GM21723 (cell line): ENCODE results near the gene JAM3.

Experiments
- ATAC-seq: cut with Tn5 transposase; IDR thresholded peaks from one replicate; pipeline ENCODE4 v1.9.1; 2021; ENCODE audit warnings: mild to moderate bottlenecking, moderate library complexity; ENCODE audit not compliant: unreplicated experiment

Gene JAM3

DNA sequence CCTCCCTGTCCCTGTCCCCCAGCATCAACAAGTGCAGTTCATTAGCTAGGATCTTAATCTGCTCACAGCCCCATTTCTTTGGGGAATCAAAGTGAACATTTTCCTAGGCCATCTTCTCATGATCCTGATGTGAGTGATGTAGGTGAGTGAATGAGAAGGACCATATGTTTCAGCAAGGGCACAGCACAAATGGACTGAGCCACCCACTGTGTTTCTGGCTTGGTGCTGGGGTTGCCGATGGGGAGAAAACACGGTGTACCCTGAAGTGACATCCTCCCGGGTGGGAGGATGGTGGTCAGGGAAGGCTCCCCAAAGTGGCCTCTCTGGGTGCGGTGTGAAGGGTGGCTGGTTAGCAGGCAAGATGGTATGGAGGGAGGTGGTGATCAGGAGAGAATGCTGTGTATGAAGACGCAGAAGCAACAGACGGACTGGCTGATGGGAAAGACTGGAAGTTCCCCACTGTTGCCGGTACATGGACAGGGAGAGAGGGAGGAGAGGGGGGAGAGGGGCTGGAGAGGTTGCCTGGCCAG lies 72.2 kb downstream of the JAM3 start:
- ATAC-seq, result no peak

DNA sequence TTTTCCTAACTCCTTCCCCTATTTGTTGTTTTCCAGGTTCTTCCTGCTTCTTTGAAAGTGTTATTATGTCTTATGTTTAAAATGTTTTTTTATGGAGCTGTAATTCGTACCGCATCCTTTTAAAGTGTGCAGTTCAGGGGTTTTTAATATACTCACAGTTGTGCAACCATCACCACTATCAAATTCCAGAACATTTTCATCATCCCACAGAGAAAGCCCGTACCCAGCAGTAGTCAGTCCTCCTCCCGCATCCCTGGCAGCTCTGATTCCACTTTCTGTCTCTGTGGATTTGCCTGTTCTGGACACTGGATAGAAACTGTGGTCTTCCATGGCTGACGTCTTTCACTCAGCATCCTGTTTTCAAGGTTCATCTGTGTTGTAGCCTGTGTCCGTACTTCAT lies 73.7 kb downstream of the JAM3 start:
- ATAC-seq, result no peak

DNA sequence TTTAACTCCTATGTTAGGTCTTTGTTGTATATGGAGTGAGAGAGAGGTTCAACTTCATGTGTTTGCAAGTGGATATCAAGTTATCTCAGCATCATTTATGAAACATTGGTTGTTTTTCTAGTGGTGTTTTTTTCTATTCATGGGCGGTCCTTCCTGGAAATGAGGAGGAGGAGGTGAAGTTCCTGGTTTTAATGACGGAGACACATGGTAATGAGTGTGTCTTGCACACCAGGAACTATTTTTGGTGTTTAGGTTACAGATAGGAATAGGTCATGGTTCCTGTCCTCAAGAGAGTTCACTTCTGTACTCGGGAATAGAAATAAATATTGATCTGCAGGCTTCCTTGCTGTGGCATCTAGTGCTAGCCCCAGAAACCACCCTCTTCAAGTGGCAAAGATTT lies 74.9 kb downstream of the JAM3 start:
- no peak for ATAC-seq

- ATAC-seq, result no peak
Observed at GRCh38 chr11:134144744-134145143, 75.9 kb downstream of the JAM3 start.

DNA sequence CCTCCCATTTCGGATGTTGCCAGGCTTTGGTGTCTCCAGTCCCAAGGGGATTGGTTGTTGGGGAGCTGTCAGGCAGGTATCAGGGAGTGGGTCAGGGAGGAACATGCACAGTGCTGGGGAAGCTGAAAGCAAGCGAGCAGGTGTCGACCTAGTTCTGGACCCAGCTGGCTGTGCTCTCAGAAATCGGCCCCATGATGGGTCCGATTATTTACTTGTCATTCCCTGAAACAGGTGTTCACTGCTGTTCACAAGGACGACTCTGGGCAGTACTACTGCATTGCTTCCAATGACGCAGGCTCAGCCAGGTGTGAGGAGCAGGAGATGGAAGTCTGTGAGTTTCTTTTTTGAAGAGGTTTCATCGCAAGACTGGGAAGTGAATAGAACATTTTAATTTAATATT lies 76.8 kb downstream of the JAM3 start:
- ATAC-seq, result no peak

DNA sequence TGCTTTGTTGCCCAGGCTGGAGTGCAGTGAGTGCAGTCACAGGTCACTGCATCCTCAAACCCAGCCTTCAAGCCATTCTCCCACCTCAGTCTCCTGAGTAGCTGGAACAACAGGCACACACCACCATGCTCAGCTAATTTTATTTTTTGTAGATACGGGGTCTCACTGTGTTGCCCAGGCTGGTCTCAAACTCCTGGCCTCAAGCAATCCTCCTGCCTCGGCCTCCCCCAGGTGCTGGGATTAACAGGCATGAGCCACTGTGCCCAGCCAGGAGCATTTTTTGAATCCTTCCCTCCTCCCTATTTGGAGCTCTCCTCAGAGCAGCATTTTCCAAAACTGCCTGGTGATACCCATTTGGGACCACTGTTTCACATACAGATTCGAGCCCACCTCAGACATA lies 77.7 kb downstream of the JAM3 start:
- ATAC-seq, result no peak

DNA sequence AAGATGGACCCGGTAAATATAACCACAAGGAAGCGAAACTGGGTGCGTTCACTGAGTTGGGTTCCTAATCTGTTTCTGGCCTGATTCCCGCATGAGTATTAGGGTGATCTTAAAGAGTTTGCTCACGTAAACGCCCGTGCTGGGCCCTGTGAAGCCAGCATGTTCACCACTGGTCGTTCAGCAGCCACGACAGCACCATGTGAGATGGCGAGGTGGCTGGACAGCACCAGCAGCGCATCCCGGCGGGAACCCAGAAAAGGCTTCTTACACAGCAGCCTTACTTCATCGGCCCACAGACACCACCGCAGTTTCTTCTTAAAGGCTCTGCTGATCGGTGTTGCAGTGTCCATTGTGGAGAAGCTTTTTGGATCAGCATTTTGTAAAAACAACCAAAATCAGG lies 80.5 kb downstream of the JAM3 start:
- ATAC-seq, result no peak

- ATAC-seq, result no peak
Observed at GRCh38 chr11:134150195-134150903, 81.5 kb downstream of the JAM3 start.

DNA sequence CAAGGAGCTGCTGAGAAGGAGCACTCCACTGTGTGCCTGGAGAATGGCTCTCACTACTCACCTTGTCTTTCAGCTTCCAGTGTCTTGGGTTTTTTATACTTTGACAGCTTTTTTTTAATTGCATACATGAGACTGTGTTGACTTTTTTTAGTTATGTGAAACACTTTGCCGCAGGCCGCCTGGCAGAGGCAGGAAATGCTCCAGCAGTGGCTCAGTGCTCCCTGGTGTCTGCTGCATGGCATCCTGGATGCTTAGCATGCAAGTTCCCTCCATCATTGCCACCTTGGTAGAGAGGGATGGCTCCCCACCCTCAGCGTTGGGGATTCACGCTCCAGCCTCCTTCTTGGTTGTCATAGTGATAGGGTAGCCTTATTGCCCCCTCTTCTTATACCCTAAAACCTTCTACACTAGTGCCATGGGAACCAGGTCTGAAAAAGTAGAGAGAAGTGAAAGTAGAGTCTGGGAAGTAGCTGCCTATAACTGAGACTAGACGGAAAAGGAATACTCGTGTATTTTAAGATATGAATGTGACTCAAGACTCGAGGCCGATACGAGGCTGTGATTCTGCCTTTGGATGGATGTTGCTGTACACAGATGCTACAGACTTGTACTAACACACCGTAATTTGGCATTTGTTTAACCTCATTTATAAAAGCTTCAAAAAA lies 82.3 kb downstream of the JAM3 start:
- no peak for ATAC-seq

GRCh38 chr11:134152696-134153095 lies 83.8 kb downstream of the JAM3 start:
- ATAC-seq, result no peak

DNA sequence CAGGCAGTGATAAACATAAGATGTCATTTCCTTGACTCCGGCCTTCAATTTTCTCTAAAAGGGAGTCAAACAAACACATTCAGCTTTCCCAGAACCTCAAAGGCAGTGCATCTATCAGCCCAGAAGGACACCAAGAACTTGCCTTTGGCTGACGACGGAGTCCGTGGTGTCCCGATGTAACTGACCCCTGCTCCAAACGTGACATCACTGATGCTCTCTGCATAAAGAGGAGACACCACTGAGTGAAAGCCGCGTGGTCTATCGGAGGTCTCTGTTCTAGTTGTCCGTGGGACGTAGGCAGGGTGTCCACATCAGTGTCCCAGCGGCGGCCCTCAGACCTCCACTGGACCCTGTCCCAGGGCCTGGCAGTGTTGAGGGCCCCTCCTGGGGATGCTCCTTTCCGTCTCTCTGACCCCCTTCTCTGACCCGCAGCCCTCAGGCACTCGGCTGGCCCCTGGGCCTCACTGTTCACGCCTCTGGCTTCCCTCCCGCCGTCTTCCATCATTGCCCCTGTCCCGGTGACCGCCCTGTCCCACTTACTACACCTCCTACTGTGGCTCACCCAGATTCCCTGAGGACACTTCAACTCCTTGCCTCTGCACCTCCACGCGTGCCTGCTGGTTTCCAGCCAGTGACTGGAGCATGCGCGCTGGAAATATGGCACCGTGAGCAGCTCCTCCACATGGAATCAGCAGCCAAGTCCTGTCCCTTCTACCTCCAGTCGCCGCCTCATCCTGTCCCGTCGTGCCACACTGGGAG lies 84.5 kb downstream of the JAM3 start:
- no peak for ATAC-seq

DNA sequence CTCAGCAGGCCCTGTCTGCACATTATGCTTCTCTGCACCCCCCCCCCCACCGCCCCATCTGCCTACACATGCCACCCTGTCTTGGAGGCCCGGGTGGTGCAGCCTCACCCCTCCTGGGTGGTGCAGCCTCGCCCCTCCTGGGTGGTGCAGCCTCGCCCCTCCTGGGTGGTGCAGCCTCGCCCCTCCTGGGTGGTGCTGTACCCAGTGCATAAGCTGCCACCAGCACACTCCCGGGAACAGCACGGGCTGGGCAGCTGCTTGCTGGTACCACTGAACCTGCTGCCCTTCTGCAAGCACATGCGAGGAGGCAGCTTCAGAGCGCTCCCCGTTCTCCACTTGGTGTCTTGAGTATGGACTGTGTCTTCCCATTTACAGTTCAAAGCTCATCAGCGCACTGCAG lies 85.6 kb downstream of the JAM3 start:
- no peak for ATAC-seq

GRCh38 chr11:134155456-134155855 lies 86.6 kb downstream of the JAM3 start:
- ATAC-seq, result no peak

DNA sequence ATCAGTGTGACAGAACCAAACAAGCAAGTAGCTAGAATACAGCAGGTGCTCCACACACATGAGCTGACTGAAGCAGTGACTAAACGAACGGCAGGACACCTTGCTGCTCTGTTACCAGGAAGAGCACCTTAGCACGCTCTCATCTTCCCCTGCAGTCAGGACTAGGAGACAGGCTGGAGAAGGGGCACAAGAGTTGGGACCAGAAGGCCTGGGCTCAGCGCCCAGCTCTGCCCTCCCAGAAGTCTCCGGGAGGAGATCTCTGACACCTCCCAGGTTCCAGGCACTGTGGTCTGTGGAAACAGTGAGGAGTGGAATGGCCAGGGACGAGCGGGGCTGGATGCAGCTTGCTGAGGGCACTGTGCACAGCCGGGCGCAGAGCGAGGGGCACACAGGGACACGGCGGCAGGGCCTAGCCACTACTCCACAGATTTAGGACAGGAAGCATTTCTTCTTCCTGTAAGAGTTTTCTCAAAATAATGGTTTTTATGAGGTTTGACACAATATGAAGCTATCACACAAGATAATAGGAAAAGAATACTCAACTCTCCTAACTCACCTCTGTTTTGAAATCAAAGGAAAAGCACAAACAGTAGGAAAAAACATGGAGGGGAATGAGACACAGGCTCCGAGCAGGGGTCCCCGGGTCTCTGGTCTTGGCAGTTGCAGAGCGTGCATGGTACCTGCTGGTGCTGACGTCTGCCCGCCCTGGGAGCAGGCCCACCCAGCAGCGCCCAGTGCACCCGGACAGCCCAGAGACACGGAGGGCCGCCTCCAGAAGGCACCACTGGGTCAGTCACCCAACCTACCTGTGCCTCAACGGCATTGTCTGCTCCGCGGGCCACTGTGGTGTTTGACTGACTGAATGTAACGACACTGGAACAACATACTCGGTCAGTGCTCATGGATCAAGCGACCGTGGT lies 87.3 kb downstream of the JAM3 start:
- ATAC-seq, result no peak

DNA sequence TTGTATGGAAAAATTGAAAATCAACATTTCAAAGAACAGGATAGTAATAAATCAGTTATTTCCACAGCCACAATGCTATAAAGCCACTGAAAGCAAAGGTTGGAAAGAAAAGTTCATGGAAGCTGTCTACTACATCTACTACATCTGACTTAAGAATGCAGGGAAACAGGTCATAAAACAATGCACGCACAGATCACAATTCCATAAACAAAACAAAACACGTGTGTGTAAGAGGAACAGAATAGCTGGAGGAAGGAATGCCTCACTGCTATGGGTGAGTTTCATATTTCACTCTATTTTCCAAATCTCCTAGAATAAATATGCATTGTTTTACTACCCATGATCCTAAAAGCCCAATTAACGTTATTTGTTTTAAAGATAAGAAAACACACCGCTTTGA lies 88.6 kb downstream of the JAM3 start:
- ATAC-seq, result no peak

- ATAC-seq, result no peak
Observed at GRCh38 chr11:134158023-134158422, 89.2 kb downstream of the JAM3 start.

DNA sequence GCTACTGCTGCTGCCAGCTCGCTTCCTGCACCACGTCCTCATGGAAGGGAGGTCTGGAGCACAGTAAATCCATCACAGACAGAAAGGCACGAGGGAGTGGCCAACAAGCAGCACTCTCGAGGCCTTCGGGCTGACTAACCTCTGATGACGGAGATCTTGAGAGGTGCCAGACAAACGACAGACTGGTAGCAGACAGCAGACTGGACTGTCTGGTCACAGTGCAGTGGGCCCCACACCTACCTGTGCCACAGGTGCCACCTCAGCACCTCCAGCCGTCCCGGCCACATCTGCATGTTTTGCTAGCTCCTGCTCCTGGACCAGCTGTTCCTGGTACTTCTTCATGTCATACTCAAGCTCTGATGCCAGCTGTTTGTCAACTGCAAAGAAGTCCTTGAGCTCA lies 90.8 kb downstream of the JAM3 start:
- ATAC-seq, result no peak

- ATAC-seq, result no peak
Observed at GRCh38 chr11:134164490-134165370, 95.9 kb downstream of the JAM3 start.

GRCh38 chr11:134170177-134170918 lies 101.5 kb downstream of the JAM3 start:
- ATAC-seq, result no peak
